HG02763 (cell line): ENCODE results near the gene KDF1.
"Not testable (repeated sequence)": the region's sequence is repeated elsewhere in the genome, so short reads cannot be mapped to it uniquely, and the experiment has no call there.

Experiments used
- ATAC-seq: cut with Tn5 transposase; IDR thresholded peaks from one replicate; pipeline ENCODE4 v1.9.1; 2021; ENCODE audit warnings: mild to moderate bottlenecking, moderate library complexity; ENCODE audit not compliant: unreplicated experiment

KDF1 gene

GRCh38 chr1:26959270-26959669 is 998 bp downstream of the KDF1 start:
- ATAC-seq, result no peak

- ATAC-seq, result no peak
These were observed 3.0 kb downstream of the KDF1 start for GRCh38 chr1:26957306-26957705.

- no peak for ATAC-seq
These were observed 3.9 kb downstream of the KDF1 start for GRCh38 chr1:26956321-26956720.

GRCh38 chr1:26953374-26953773 is 6.9 kb downstream of the KDF1 start:
- no peak for ATAC-seq

GRCh38 chr1:26951821-26952497 is 8.3 kb downstream of the KDF1 start:
- no peak for ATAC-seq

- ATAC-seq, result no peak
These were observed 9.1 kb downstream of the KDF1 start for GRCh38 chr1:26951216-26951615.

- ATAC-seq, result no peak
These were observed 9.7 kb downstream of the KDF1 start for GRCh38 chr1:26950602-26951001.

- no peak for ATAC-seq
These were observed 10.3 kb downstream of the KDF1 start for GRCh38 chr1:26949926-26950319.

- ATAC-seq, result no peak
These were observed 10.9 kb downstream of the KDF1 start for GRCh38 chr1:26949266-26949925.

GRCh38 chr1:26948725-26949057 is 11.6 kb downstream of the KDF1 start:
- ATAC-seq, result not testable (repeated sequence)

GRCh38 chr1:26946270-26946669 is 14.0 kb downstream of the KDF1 start:
- no peak for ATAC-seq

- no peak for ATAC-seq
These were observed 14.5 kb downstream of the KDF1 start for GRCh38 chr1:26945728-26946127.

- ATAC-seq, result no peak
These were observed 15.1 kb downstream of the KDF1 start for GRCh38 chr1:26945138-26945537.

- no peak for ATAC-seq
These were observed 17.6 kb downstream of the KDF1 start for GRCh38 chr1:26942656-26943055.

GRCh38 chr1:26941311-26941710 is 19.0 kb downstream of the KDF1 start:
- no peak for ATAC-seq

- no peak for ATAC-seq
These were observed 21.6 kb downstream of the KDF1 start for GRCh38 chr1:26938659-26939025.

- no peak for ATAC-seq
These were observed 22.1 kb downstream of the KDF1 start for GRCh38 chr1:26938004-26938658.

- ATAC-seq, result no peak
These were observed 23.4 kb downstream of the KDF1 start for GRCh38 chr1:26936823-26937222.

GRCh38 chr1:26932531-26932930 is 27.7 kb downstream of the KDF1 start:
- ATAC-seq, result no peak

- ATAC-seq, result no peak
These were observed 36.6 kb downstream of the KDF1 start for GRCh38 chr1:26923711-26924110.

- ATAC-seq, result no peak
These were observed 37.4 kb downstream of the KDF1 start for GRCh38 chr1:26922901-26923300.

GRCh38 chr1:26922431-26922729 is 37.9 kb downstream of the KDF1 start:
- ATAC-seq, result no peak
